A549 (cell line): ENCODE data around the gene IQCF6.

Experiments
- CTCF ChIP-seq: fragments of >200 bp; sonication (Bioruptor Twin); formaldehyde crosslinking; IDR thresholded peaks from 3 replicates; pipeline ENCODE4 v1.5.1; 2016
- GATA3 ChIP-seq: IDR thresholded peaks from 2 replicates; pipeline ENCODE4 v1.6.1; 2012; ENCODE audit warnings: borderline replicate concordance
- HOXB5 ChIP-seq: fragments of 250-450 bp; sonication (Bioruptor Pico); IDR thresholded peaks from 2 replicates; pipeline ENCODE4 v1.5.0; 2020; ENCODE audit warnings: mild to moderate bottlenecking, moderate library complexity
- MYC ChIP-seq: IDR thresholded peaks from 2 replicates; pipeline ENCODE4 v1.6.1; 2012; ENCODE audit warnings: mild to moderate bottlenecking, inconsistent platforms, low read length, improper control_type of control experiment, borderline replicate concordance
- POLR2A ChIP-seq: IDR thresholded peaks from 2 replicates; pipeline ENCODE4 v1.6.1; 2012; ENCODE audit warnings: mild to moderate bottlenecking, low read length

GRCh38 chr3:51739110-51739509 lies 39.9 kb downstream of the IQCF6 start:
- TF ChIP-seq CTCF (no peak), GATA3 (no peak), POLR2A (no peak), MYC (no peak), HOXB5 (CRISPR knock-in tag) (no peak)
